ENCODE results near the gene ZFYVE26.

DNA sequence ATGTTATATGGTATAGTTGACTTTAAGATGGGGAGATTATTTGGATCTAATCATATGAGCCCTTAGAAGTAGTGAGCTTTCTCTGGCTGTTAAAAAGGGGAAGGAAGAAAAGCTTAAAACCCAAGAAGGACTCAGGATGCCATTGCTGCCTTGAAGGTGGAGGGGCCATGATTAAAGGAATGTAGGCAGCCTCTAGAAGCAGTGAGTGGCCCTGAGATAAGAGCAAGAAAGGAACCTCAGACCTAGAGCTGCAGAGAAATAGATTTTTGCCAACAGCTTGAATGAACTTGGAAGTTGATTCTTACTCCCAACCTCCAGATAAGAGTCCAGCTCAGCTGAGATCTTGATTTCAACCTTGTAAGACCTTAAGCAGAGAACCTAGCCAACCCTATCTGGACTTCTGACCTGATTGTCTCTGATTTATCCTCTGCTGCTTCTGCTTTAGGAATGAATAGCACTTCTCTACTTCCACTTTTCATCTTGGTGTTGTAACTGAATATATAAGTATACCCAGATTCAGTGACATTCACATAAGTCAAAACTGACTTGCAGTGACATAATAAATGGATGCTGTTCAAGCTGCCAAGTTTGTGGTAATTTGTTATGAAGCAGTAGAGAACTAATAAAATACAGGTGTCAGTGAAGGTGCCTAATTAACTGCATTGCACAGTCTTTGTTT lies 36.7 kb upstream of the ZFYVE26 start:
- TF ChIP-seq CTCF (IDR thresholded peaks at IDR 0.05) (no peak), POLR2AphosphoS5 (IDR thresholded peaks at IDR 0.05) (no peak)

Data from upper lobe of left lung (tissue), 4 donors.